GM12801 (cell line): ENCODE results near the gene FAH.

ENCODE experiments used
- CTCF ChIP-seq: IDR thresholded peaks from one replicate; pipeline ENCODE4 v1.5.1; 2011; ENCODE audit warnings: control low read depth; ENCODE audit not compliant: insufficient read length; ENCODE audit errors: extremely low read depth

Gene FAH

GRCh38 chr15:80151576-80151975 is 1.2 kb upstream of the FAH start:
- no peak for TF ChIP-seq CTCF

- TF ChIP-seq CTCF, result no peak
Observed at GRCh38 chr15:80152180-80152895, 461 bp upstream of the FAH start.

GRCh38 chr15:80153900-80154299 is 1.1 kb downstream of the FAH start:
- no peak for TF ChIP-seq CTCF

GRCh38 chr15:80154336-80154735 is 1.5 kb downstream of the FAH start:
- TF ChIP-seq CTCF, result no peak

- TF ChIP-seq CTCF, result no peak
Observed at GRCh38 chr15:80155001-80155377, 2.2 kb downstream of the FAH start.

GRCh38 chr15:80156176-80156720 is 3.4 kb downstream of the FAH start:
- TF ChIP-seq CTCF, result no peak

- TF ChIP-seq CTCF, result no peak
Observed at GRCh38 chr15:80157215-80157614, 4.4 kb downstream of the FAH start.
